K562 (cell line): ENCODE results near the gene STXBP5L. TPM values are rescaled to one million over a fixed set of nuclear protein-coding genes. Genes with fewer than 3 reads are reported as not detected.
"Not testable (repeated sequence)": the region's sequence is repeated elsewhere in the genome, so short reads cannot be mapped to it uniquely, and the experiment has no call there.

Experiments used
- ATAC-seq: fragments of 200-7000 bp; cut with Tn5 transposase; 3 replicates; pipeline ENCODE4 v1.9.1; 2020; ENCODE audit warnings: moderate library complexity
- BruUV-seq: library from RNA; stranded (reverse); fragments of 400-500 nt; replicated peaks from 2 replicates; lab custom pipeline; 2021; lab: Mats Ljungman, UMichigan
- CTCF ChIA-PET: fragments of 300-600 bp; formaldehyde crosslinking; extraction: SDS; loops from one replicate; lab custom pipeline; 2021; ENCODE audit warnings: low intra/inter-chr PET ratio; lab: Yijun Ruan, JAX
- POLR2A ChIA-PET: fragments of 300-600, 350-650 bp; sonication (Branson Sonifier 250); formaldehyde crosslinking; extraction: SDS; loops from one replicate; lab custom pipeline; 2021; ENCODE audit warnings: antibody characterized with exemption, inconsistent platforms; lab: Yijun Ruan, JAX
- DNase-seq, 4 experiments: peaks; one replicate each; pipeline versions ENCODE4 v3.0.0 to v3.0.0-alpha.2; 2011 to 2018; ENCODE audit warnings: low spot score in 3 of 4, mixed read lengths in 3 of 4; ENCODE audit errors: extremely low read depth in 1 of 4
- FAIRE-seq: peaks from 2 replicates; lab custom pipeline; 2011; peaks lifted over from hg19 to GRCh38; lab: Jason Lieb, UNC
- H2AFZ ChIP-seq: 2 replicates; pipeline ENCODE4 v1.6.0; 2011; ENCODE audit warnings: low read depth, low read length, control low read depth, inconsistent platforms
- H3K27ac ChIP-seq: fragments of 200-600 bp; 3 replicates; pipeline ENCODE4 v1.8.0; 2011; ENCODE audit warnings: low read depth, mild to moderate bottlenecking, control low read depth, inconsistent platforms, low read length, moderate library complexity, mixed read lengths; ENCODE audit errors: extremely low read depth
- H3K27me3 ChIP-seq, 2 experiments: fragments of 300-600 bp in 1 of 2; 2 replicates in 1 of 2; 3 replicates in 1 of 2; pipeline versions ENCODE4 v1.6.0 to v1.8.0; 2011; ENCODE audit warnings: inconsistent platforms in 2 of 2, low read length in 2 of 2, mild to moderate bottlenecking in 1 of 2, mixed read lengths in 1 of 2, moderate library complexity in 1 of 2; ENCODE audit not compliant: control insufficient read depth in 2 of 2, insufficient read depth in 2 of 2
- H3K36me3 ChIP-seq: fragments of 300-600 bp; 3 replicates; pipeline ENCODE4 v1.8.0; 2011; ENCODE audit warnings: mild to moderate bottlenecking, low read length, inconsistent platforms; ENCODE audit not compliant: control insufficient read depth, insufficient read depth
- H3K4me1 ChIP-seq, 2 experiments: fragments of 200-600 bp in 1 of 2; replicated peaks in 1 of 2; 2 replicates in 1 of 2; 3 replicates in 1 of 2; pipeline versions ENCODE4 v1.5.1 to v1.8.0; 2011; ENCODE audit warnings: inconsistent platforms in 2 of 2, low read length in 2 of 2, mild to moderate bottlenecking in 1 of 2, mixed read lengths in 1 of 2, moderate library complexity in 1 of 2; ENCODE audit not compliant: control insufficient read depth in 2 of 2, insufficient read depth in 2 of 2
- H3K4me2 ChIP-seq: 2 replicates; pipeline ENCODE4 v1.6.1; 2011; ENCODE audit warnings: low read length, control low read depth, inconsistent platforms, mixed read lengths; ENCODE audit not compliant: insufficient read depth
- H3K4me3 ChIP-seq: fragments of 200-600 bp; sonication (generic), shearing (Covaris generic); 2 replicates; pipeline ENCODE4 v1.5.1; 2016; ENCODE audit warnings: control low read depth, inconsistent platforms
- H3K79me2 ChIP-seq: fragments of 200-600 bp; 3 replicates; pipeline ENCODE4 v1.8.0; 2011; ENCODE audit warnings: low read length, inconsistent platforms; ENCODE audit not compliant: control insufficient read depth, insufficient read depth
- H3K9ac ChIP-seq, 2 experiments: 2 replicates each; pipeline versions ENCODE4 v1.6.0 to v1.6.1; 2011; ENCODE audit warnings: low read depth in 2 of 2, low read length in 2 of 2, control low read depth in 1 of 2, inconsistent platforms in 1 of 2, mild to moderate bottlenecking in 1 of 2, mixed read lengths in 1 of 2; ENCODE audit not compliant: insufficient read depth in 1 of 2
- H3K9me1 ChIP-seq: one replicate; pipeline ENCODE4 v1.6.0; 2011; ENCODE audit warnings: inconsistent platforms, mild to moderate bottlenecking, low read length, moderate library complexity; ENCODE audit not compliant: control insufficient read depth, insufficient read depth
- H3K9me3 ChIP-seq: replicated peaks from 2 replicates; pipeline ENCODE4 v1.5.1; 2011; ENCODE audit warnings: low read depth, low read length, inconsistent platforms; ENCODE audit not compliant: control insufficient read depth, insufficient read depth
- H4K20me1 ChIP-seq: replicated peaks from 2 replicates; pipeline ENCODE4 v1.6.1; 2011; ENCODE audit warnings: low read length, inconsistent platforms, mixed read lengths; ENCODE audit not compliant: control insufficient read depth, insufficient read depth
- CBX2 ChIP-seq: fragments of 200-600 bp; sonication (generic); IDR thresholded peaks from one replicate; pipeline ENCODE4 v1.6.1; 2012; ENCODE audit warnings: mild to moderate bottlenecking, low read length, inconsistent platforms; ENCODE audit not compliant: insufficient read depth, poor library complexity, severe bottlenecking
- MAFK ChIP-seq: IDR thresholded peaks from 2 replicates; pipeline ENCODE4 v1.6.1; 2011; ENCODE audit warnings: low read length, improper control_type of control experiment
- SNAPC5 ChIP-seq: fragments of 250-450 bp; sonication (Bioruptor Pico); IDR thresholded peaks from 2 replicates; pipeline ENCODE4 v1.8.0; 2021; ENCODE audit warnings: moderate library complexity, mild to moderate bottlenecking, inconsistent platforms
- WGBS: fragments of 100-300 bp; shearing (Covaris generic); methylation state at CpG from one replicate; pipeline ENCODE4 v1.1.6; 2016; ENCODE audit warnings: low coverage, mixed read lengths; ENCODE audit not compliant: insufficient coverage; ENCODE audit errors: missing lambda C conversion rate; 5-methylcytosine and 5-hydroxymethylcytosine counted together
- in situ Hi-C: fragments of 300-500 bp; cut with MboI; formaldehyde crosslinking; loops from 4 replicates; pipeline ENCODE4 v1.15.0; 2018; ENCODE audit warnings: inconsistent platforms, mixed read lengths
- intact Hi-C: fragments of 100-400 bp; cut with micrococcal nuclease; formaldehyde crosslinking; loops from 2 replicates; pipeline ENCODE4 v1.14.2; 2022
- polyA plus RNA-seq, 8 experiments: library from polyadenylated mRNA; depleted of rRNA in 4 of 8; stranded (reverse) in 5 of 8; unstranded in 3 of 8; fragments of >200 nt; fragmentation: Nextera tagmentation in 2 of 8; fragmentation: Illumina TruSeq in 1 of 8; extraction: Ambion mirVana in 2 of 8; extraction: Trizol in 1 of 8; gene quantifications; 2 replicates each; pipeline versions ENCODE4 v1.2.1 to v1.2.3, GENCODE V29; 2011 to 2014; ENCODE audit warnings: inconsistent platforms in 1 of 8, missing spikeins in 1 of 8
- total RNA-seq, 7 experiments: library from RNA; depleted of rRNA in 6 of 7; stranded (reverse); fragments of >200 nt in 6 of 7; fragmentation: Illumina TruSeq in 2 of 7; extraction: Trizol in 2 of 7; gene quantifications; 2 replicates each; pipeline versions ENCODE4 v1.2.1 to v1.2.3, GENCODE V29; 2011 to 2021; ENCODE audit warnings: low replicate concordance in 1 of 7

The STXBP5L gene
- total and polyA plus RNA-seq, 9 of the 15 experiments (the other 6 are each of a cell fraction or from before 2014, with no cell fraction given): 0.03 to 0.04 (median 0.03) TPM; not detected in 6

- no peak for TF ChIP-seq SNAPC5
- TF ChIP-seq CBX2: no peak
- TF ChIP-seq, all 486 proteins: peak for 0
Measured at GRCh38 chr3:121362035-121362734, 454.2 kb downstream of the STXBP5L start (continued).

GRCh38 chr3:121388308-121388707, 480.3 kb downstream of the STXBP5L start:
- H4K20me1 ChIP-seq, POLR2A ChIA-PET, in situ Hi-C loops, H2AFZ ChIP-seq, H3K4me2 ChIP-seq, H3K9me3 ChIP-seq, H3K4me1 ChIP-seq, H3K4me3 ChIP-seq, FAIRE-seq, CTCF ChIA-PET, ATAC-seq, H3K79me2 ChIP-seq, H3K27ac ChIP-seq, DNase-seq, H3K27me3 ChIP-seq, H3K9me1 ChIP-seq, intact Hi-C loops: not testable (repeated sequence)
- WGBS: 3% methylated on average over 3 of the region's 3 CpGs
- 0 out of 2 replicates have a peak, but pooled peaks have one; percentile 7 for TF ChIP-seq MAFK
- TF ChIP-seq, all 486 proteins: peak for 1; not testable (repeated sequence) for 485
- not testable (repeated sequence) for BruUV-seq, H3K9ac ChIP-seq, H3K36me3 ChIP-seq

- H2AFZ ChIP-seq, H3K4me1 ChIP-seq, H3K9me3 ChIP-seq, H4K20me1 ChIP-seq, BruUV-seq, POLR2A ChIA-PET, ATAC-seq, H3K9me1 ChIP-seq, CTCF ChIA-PET, H3K79me2 ChIP-seq, FAIRE-seq, DNase-seq, H3K4me2 ChIP-seq, H3K27ac ChIP-seq, in situ Hi-C loops, intact Hi-C loops, H3K4me3 ChIP-seq, H3K9ac ChIP-seq, H3K36me3 ChIP-seq, H3K27me3 ChIP-seq: not testable (repeated sequence)
- WGBS: no CpG with 5 or more reads among the region's 1 CpG
Measured at GRCh38 chr3:121395967-121396366, 488.0 kb downstream of the STXBP5L start.

GRCh38 chr3:121398051-121398450, 490.0 kb downstream of the STXBP5L start:
- CTCF ChIA-PET, H3K4me3 ChIP-seq, ATAC-seq, FAIRE-seq, H3K27ac ChIP-seq, H2AFZ ChIP-seq, H3K27me3 ChIP-seq, BruUV-seq, in situ Hi-C loops, H3K9ac ChIP-seq, intact Hi-C loops, H4K20me1 ChIP-seq, H3K9me1 ChIP-seq, H3K9me3 ChIP-seq, H3K36me3 ChIP-seq, POLR2A ChIA-PET, DNase-seq, H3K79me2 ChIP-seq, H3K4me1 ChIP-seq, H3K4me2 ChIP-seq: not testable (repeated sequence)
- 63% methylated on average over 6 of the region's 8 CpGs for WGBS
